NCI-H187 (cell line): ENCODE results near the gene KRT3.
"Not testable (repeated sequence)": the region's sequence is repeated elsewhere in the genome, so short reads cannot be mapped to it uniquely, and the experiment has no call there.

Experiments used
- DNase-seq, 2 experiments: peaks; one replicate each; lab custom pipeline; 2025; lab: John Stamatoyannopoulos, UW

KRT3 gene

DNA sequence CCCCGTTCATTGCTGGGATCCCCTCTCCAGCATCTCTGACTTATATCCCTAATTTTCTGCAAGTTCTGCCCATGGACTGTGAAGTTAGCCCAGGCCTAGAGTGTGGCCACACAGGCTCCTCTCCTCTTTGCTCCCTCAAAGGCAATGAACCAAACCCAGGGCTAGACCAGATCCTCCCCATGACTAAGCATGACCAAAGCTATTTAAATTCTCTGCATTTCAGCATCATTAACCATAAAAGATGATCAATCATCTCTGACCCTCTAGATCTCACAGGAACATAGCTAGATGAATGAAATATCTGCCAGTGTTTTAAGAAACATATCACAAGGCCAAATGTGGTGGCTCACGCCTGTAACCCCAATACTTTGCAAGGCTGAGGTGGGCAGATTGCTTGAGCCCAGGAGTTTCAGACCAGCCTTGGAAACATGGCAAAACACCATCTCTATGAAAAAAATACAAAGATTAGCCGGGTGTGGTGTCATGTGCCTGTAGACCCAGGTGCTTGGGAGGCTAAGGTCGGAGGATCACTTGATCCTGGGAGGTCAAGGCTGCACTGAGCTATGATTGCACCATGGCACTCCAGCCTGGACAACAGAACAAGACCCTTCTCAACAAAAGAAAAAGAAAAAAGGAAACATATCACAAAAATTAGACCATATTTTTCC is 2.2 kb upstream of the KRT3 start:
- no peak for DNase-seq

- no peak for DNase-seq
Measured at GRCh38 chr12:52797529-52797894, 1.6 kb upstream of the KRT3 start.

GRCh38 chr12:52796839-52797528 is 1.1 kb upstream of the KRT3 start:
- no peak for DNase-seq

DNA sequence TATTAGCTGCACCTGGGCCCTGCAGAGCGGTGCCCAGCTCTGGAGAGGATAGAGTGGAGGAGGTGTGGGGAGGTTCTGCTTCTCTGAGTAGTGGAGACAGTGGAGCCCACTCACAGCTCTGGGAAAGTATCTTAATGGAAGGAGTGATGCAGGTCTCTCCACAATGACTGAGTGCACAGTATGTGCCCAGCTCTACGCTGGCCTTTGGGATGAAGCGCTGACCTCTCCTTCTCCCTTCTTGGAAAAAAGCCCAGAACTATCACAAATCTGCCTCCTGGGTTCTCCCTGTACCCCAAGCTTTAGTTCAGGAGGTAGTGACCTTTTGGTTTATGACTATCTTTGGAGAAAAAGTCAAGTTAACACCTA is 495 bp upstream of the KRT3 start:
- no peak for DNase-seq

DNA sequence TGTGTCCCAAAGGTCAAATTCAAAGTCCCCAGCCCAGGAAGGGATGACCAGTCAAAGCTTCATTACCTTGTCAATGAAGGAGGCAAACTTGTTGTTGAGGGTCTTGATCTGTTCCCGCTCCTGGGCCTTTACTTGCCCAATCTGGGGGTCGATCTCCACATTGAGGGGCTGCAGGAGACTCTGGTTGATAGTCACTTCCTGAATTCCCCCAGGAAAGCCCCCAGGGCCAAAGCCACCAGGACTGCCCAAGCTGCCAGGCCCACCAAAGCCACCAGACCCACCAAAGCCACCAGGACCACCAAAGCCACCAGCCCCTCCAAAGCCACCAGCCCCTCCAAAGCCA is 614 bp downstream of the KRT3 start:
- DNase-seq: not testable (repeated sequence)

- DNase-seq: no peak
Measured at GRCh38 chr12:52794479-52795331, 1.2 kb downstream of the KRT3 start.

GRCh38 chr12:52792185-52793029 is 3.5 kb downstream of the KRT3 start:
- DNase-seq: no peak

DNA sequence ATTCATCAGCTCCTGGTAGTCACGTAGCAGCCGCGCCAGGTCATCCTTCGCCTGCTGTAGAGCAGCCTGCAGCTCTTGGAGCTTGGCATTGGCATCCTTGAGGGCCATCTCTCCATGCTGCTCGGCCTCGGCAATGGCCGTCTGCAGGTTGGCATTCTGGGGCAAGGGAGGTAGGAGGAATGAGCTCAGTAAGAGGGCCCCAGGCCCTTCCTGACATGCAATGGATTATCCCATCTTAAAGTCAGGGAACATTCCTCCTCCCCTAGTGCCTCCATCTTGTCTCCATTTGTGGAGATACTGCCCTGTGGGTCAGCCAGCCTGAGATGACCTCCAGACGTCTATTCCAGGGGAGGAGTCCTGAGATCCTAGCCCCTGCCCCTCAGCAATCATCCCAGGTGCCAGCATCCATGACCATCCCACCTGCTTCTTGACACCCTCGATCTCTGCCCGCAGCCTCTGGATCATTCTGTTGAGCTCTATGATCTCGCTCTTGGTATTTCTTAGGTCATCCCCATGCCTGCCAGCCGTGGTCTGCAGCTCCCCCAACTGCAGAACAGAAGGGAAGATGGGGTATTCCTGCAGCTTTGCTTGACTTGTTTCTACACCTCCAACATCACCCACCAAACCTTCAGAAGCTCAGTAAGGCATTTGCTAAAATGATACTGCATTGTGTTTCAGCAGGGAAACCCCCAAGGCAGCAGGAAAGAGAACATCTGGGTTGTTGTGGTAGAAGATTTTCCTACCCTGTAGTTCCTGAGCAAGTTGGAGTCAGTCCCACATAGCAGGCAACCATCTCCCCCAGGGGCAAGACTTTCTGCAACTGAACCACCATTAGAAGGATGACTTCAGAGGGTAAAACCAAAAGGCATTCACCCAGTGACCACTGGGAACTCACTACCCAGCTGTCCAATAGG is 4.4 kb downstream of the KRT3 start:
- no peak for DNase-seq

GRCh38 chr12:52790427-52791270 is 5.3 kb downstream of the KRT3 start:
- no peak for DNase-seq

DNA sequence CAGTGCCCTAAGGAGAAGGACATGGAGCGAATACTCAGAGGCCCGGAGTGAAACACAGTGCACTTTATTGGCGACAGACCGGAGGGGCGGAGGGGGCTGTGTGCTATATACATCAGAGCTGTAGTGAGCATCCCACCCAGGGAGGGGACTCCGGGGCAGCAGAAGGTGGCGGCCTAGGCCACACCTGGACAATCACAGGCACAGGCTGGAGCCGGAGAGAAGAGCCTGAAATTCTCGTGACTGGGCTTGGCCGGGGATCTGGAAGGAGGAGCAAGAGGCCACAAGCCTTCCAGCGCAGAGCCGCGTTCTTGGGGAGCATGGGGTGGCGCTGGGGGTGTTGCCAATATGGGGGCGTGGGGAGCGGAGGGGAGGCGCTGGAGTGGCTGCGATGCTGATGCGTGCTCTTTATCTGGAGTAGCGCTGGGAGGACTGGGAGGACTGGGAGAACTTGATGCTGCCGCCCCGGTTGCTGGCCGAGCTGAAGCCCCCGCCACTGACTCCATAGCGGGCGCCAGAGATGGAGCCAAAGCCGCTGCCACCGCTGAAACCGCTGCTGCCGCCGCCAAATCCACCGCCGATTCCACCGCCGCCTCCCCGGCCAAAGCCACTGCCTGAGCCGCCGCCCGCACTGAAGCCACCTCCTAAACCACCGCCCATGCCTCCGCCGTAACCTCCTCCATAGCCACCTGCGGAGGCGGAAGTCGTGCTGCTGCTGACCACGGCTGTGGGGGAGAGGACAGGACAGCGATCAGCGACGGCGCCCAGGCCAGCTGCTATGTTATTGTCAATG is 6.1 kb downstream of the KRT3 start:
- DNase-seq: no peak

- no peak for DNase-seq
Measured at GRCh38 chr12:52788876-52789636, 6.9 kb downstream of the KRT3 start.

- no peak for DNase-seq
Measured at GRCh38 chr12:52788192-52788875, 7.6 kb downstream of the KRT3 start.

- DNase-seq: no peak
Measured at GRCh38 chr12:52787324-52788191, 8.4 kb downstream of the KRT3 start.

- no peak for DNase-seq
Measured at GRCh38 chr12:52784909-52785308, 11.0 kb downstream of the KRT3 start.

DNA sequence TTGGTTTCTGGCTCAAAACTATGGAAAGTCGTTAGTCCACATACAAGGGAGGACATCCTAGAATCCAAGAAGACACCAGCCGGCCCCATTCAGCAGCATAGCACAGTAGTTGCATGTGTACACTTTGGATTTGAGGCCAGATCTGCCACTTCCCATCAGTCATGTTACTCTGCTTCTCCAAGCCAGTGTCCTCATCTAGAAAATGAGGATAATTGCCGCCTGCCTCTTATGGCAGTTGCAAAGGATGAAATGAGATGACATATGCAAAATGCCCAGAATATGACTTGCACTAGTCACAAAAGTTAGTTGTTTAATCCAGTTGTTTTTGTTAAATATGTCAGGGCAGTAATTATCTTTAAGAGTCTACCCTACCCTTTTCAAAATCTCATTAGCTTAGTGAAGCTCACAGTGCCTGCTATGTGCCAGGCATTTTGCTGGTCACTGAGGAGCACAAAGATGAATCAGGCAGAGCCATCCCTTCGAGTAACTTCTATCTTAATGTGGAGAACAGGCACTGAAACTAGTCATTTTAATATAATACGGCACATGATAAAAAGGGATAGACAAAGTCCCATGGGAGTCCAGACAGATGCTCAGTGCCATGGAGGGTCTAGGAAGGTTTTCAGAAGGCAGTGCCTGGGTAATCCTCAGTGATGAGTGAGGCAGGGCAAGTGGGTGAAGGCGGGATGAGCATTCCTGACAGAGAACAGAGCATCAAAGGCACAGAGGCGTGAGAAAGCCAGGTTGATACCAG is 12.2 kb downstream of the KRT3 start:
- no peak for DNase-seq

- DNase-seq: no peak
Measured at GRCh38 chr12:52782502-52782901, 13.4 kb downstream of the KRT3 start.
